GM21390 (cell line): ENCODE results near the gene SMIM36.
"Not testable (repeated sequence)": the region's sequence is repeated elsewhere in the genome, so short reads cannot be mapped to it uniquely, and the experiment has no call there.

Experiments
- ATAC-seq: cut with Tn5 transposase; IDR thresholded peaks from one replicate; pipeline ENCODE4 v1.9.1; 2021; ENCODE audit not compliant: unreplicated experiment

Gene SMIM36

GRCh38 chr17:55456307-55457240, 54.7 kb downstream of the SMIM36 start:
- ATAC-seq: no peak

DNA sequence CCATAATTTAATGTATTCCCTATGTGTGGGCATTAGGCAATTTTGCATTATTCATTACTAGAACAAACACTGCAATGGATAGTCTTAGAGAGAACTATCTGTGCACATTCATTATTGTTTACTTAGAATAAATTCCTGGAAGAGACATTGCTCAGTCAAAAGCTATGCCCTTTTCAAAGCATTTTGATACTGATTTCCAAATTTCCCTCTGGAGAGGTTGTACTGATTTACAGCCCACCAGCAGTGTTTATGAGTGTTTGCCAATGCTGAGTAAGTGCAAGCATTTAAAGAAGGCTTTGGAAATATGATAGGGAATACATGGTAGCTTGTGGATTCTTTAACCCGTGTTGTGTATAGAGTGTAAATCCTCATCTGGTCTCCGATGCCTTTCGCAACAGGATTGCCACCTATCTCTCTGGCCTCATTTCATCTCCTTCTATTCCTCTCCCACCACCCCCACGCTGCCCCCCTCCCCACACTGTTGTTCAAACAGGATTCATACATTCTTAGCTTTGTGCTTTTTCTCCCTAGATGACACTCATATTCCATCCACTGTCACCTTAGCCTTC, 56.3 kb downstream of the SMIM36 start:
- no peak for ATAC-seq

- no peak for ATAC-seq
These were observed 57.3 kb downstream of the SMIM36 start for GRCh38 chr17:55453839-55454557.

GRCh38 chr17:55452139-55452790, 59.0 kb downstream of the SMIM36 start:
- ATAC-seq: no peak

DNA sequence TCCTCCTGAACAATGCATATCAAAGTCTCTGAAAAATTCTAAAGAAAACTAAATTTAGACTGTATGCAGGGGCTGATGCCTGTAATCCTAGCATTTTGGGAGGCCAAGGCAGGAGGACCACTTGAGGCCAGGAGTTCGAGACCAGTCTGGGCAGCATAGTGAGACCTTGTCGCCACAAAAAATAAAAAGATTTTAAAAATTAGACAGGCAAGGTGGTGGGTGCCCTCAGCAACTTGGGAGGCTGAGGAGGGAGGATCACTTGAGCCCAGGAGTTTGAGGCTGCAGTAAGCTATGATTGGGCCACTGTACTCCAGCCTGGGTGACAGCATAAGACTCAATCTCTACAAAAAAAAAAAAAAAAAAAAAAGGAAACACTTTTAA, 59.5 kb downstream of the SMIM36 start:
- ATAC-seq: no peak

DNA sequence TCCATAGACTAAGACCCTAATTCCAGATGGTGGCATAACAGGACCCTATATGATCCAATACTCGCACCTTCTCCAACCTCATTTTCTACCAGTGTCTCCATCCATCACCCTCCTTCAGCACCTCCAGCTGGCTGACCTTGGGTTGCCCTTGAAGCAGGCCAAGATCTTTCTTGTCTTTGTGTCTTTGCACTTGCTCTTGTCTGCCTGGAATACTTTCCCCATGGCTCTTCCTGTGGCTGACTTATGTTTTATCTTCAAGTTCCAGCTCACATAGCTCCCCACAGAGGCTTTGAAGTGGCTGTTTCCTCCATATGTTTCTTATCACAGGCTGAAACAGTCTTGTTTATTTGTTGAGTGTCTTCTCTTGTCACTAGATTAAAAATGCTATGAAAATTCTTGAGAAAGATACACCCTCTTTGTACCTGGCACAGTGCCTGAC, 60.0 kb downstream of the SMIM36 start:
- no peak for ATAC-seq

DNA sequence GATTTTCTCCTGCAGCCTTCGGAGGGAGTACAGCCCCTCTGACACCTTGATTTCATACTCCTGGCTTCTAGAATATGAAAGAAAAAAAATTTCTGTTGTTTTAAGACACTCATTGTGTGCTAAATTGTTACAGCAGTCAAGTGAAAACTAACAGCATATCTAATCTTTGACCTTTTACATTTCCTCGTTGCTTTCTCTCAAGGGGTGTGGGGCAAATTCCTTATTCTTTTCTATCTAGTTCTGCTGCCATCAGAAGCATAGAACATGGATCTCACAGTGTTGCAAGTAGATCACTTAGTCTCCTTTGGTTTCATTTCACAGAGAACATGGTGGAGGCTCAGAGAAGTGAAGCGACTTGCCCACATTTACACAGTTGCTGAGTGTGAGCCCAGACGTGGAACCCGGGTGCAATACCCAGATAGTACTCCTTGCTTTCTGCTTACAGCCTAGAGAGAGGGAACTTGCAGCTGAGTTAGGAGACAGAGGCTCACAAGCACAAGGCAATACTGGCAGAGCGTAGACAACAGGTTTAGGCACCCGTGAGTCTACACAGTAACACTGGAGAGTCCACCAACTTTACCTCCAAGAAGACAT, 60.9 kb downstream of the SMIM36 start:
- ATAC-seq: no peak

GRCh38 chr17:55448681-55449080, 62.6 kb downstream of the SMIM36 start:
- ATAC-seq: no peak

GRCh38 chr17:55446581-55447205, 64.6 kb downstream of the SMIM36 start:
- ATAC-seq: no peak

- not testable (repeated sequence) for ATAC-seq
These were observed 65.2 kb downstream of the SMIM36 start for GRCh38 chr17:55446004-55446403.

GRCh38 chr17:55444471-55445441, 66.5 kb downstream of the SMIM36 start:
- ATAC-seq: peak; percentile 82

DNA sequence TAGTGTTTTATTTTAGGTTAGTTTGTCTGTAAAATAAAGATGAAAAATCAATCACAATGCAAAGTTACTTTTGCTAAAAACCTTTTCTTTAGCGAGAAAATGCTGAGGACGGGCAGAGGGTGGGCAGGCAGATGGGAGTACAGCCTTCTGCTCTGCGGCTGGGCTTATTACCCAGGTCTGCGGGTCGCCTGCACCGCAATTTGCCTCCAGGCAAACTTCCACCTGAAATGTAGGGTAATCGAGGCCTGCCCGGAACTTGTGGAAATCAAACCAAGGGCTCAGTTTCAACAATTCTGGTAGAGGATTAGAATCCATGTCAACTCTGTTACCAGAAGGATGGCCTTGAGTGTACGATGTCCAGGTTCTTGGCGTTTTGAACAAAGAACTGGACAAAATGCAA, 67.3 kb downstream of the SMIM36 start:
- no peak for ATAC-seq

- no peak for ATAC-seq
These were observed 68.1 kb downstream of the SMIM36 start for GRCh38 chr17:55442953-55443683.

GRCh38 chr17:55442462-55442861, 68.8 kb downstream of the SMIM36 start:
- no peak for ATAC-seq

- ATAC-seq: no peak
These were observed 69.7 kb downstream of the SMIM36 start for GRCh38 chr17:55441544-55441943.

DNA sequence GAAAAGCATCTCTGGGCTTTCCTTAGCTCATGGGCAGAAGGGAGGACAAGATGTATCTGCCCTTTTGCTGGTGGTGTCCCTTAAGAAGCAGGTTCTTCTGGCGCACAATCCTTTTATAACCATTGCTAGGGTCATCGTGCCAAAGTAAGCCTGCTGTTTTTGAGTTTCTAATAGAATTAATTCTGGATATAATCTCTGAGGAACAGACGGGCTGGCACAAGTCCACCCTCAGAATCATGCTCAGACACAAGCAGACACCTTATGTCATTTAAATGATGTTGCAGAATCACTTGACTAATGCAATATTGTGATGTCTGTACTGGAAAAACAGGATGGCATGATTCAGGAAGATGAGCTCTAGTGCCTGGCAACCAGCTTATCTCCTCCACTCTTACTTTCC, 70.9 kb downstream of the SMIM36 start:
- no peak for ATAC-seq

GRCh38 chr17:55437159-55437605, 74.1 kb downstream of the SMIM36 start:
- peak; percentile 77 for ATAC-seq
